ENCODE measurements around the gene PIGQ. TPM values are rescaled to one million over a fixed set of nuclear protein-coding genes. Genes with fewer than 3 reads are reported as not detected.
A peak's percentile ranks its signal among the peaks of the same experiment; 100 is the strongest.

Gene PIGQ
- total and polyA plus RNA-seq, 2 donors: 14.4 to 65.4 TPM

GRCh38 chr16:540645-541340 lies 29.0 kb upstream of the PIGQ start:
- Histone ChIP-seq H3K36me3 (ENCODE audit: control insufficient read depth in 2 of 2, insufficient read depth in 2 of 2, low read length in 1 of 2) (peaks cover 12 to 45% of the 10 kb centered on the region in 2 donors), H3K4me3 (ENCODE audit: low read length in 2 of 2) (no peak overlapping the region), H3K4me1 (ENCODE audit: control insufficient read depth in 2 of 2, insufficient read depth in 2 of 2, low read length in 2 of 2) (no peaks in the 10 kb centered on the region), H3K27me3 (ENCODE audit: control insufficient read depth in 2 of 2, insufficient read depth in 1 of 2, low read length in 1 of 2) (no peaks in the 10 kb centered on the region), H3K9me3 (ENCODE audit: control insufficient read depth in 2 of 2, insufficient read depth in 1 of 2, low read length in 1 of 2) (no peaks in the 10 kb centered on the region), H3K27ac (ENCODE audit: low read depth in 1 of 2, low read length in 1 of 2) (no peak overlapping the region)
- WGBS: 94% methylated on average over 29 of the region's 29 CpGs
- no peak for DNase-seq (ENCODE audit: low read depth in 6 of 9, low spot score in 9 of 9)

- H3K27ac ChIP-seq (ENCODE audit: low read depth in 1 of 2, low read length in 1 of 2): no peak overlapping the region
- H3K9me3 ChIP-seq (ENCODE audit: control insufficient read depth in 2 of 2, insufficient read depth in 1 of 2, low read length in 1 of 2): no peaks in the 10 kb centered on the region
- H3K27me3 ChIP-seq (ENCODE audit: control insufficient read depth in 2 of 2, insufficient read depth in 1 of 2, low read length in 1 of 2): no peaks in the 10 kb centered on the region
- 97% methylated on average over 51 of the region's 51 CpGs for WGBS
- H3K36me3 ChIP-seq (ENCODE audit: control insufficient read depth in 2 of 2, insufficient read depth in 2 of 2, low read length in 1 of 2): peaks cover 3 to 42% of the 10 kb centered on the region in 2 donors
- no peaks in the 10 kb centered on the region for H3K4me1 ChIP-seq (ENCODE audit: control insufficient read depth in 2 of 2, insufficient read depth in 2 of 2, low read length in 2 of 2)
- H3K4me3 ChIP-seq (ENCODE audit: low read length in 2 of 2): no peak overlapping the region
- DNase-seq (ENCODE audit: low read depth in 6 of 9, low spot score in 9 of 9): no peak
Observed at GRCh38 chr16:543301-544164, 26.2 kb upstream of the PIGQ start.

- WGBS: 96% methylated on average over 46 of the region's 46 CpGs
- Histone ChIP-seq H3K27me3 (ENCODE audit: control insufficient read depth in 2 of 2, insufficient read depth in 1 of 2, low read length in 1 of 2) (no peaks in the 10 kb centered on the region), H3K36me3 (ENCODE audit: control insufficient read depth in 2 of 2, insufficient read depth in 2 of 2, low read length in 1 of 2) (peaks cover 10 to 50% of the 10 kb centered on the region in 2 donors), H3K4me3 (ENCODE audit: low read length in 2 of 2) (no peak overlapping the region), H3K4me1 (ENCODE audit: control insufficient read depth in 2 of 2, insufficient read depth in 2 of 2, low read length in 2 of 2) (no peaks in the 10 kb centered on the region), H3K9me3 (ENCODE audit: control insufficient read depth in 2 of 2, insufficient read depth in 1 of 2, low read length in 1 of 2) (no peaks in the 10 kb centered on the region), H3K27ac (ENCODE audit: low read depth in 1 of 2, low read length in 1 of 2) (no peak overlapping the region)
- DNase-seq (ENCODE audit: low read depth in 6 of 9, low spot score in 9 of 9): no peak
Observed at GRCh38 chr16:544517-544916, 25.3 kb upstream of the PIGQ start.

- H3K9me3 ChIP-seq (ENCODE audit: control insufficient read depth in 2 of 2, insufficient read depth in 1 of 2, low read length in 1 of 2): peaks cover 0 to 1% of the 10 kb centered on the region in 2 donors
- DNase-seq (ENCODE audit: low read depth in 6 of 9, low spot score in 9 of 9): peak in 2 of 9 donors; percentile 22 to 35
- 80% methylated on average over 60 of the region's 60 CpGs for WGBS
- H3K27me3 ChIP-seq (ENCODE audit: control insufficient read depth in 2 of 2, insufficient read depth in 1 of 2, low read length in 1 of 2): no peaks in the 10 kb centered on the region
- peak overlapping the region in 1 of 2 donors; percentile 8 for H3K27ac ChIP-seq (ENCODE audit: low read depth in 1 of 2, low read length in 1 of 2)
- peaks cover 15 to 62% of the 10 kb centered on the region in 2 donors for H3K36me3 ChIP-seq (ENCODE audit: control insufficient read depth in 2 of 2, insufficient read depth in 2 of 2, low read length in 1 of 2)
- H3K4me1 ChIP-seq (ENCODE audit: control insufficient read depth in 2 of 2, insufficient read depth in 2 of 2, low read length in 2 of 2): no peaks in the 10 kb centered on the region
- no peak overlapping the region for H3K4me3 ChIP-seq (ENCODE audit: low read length in 2 of 2)
Observed at GRCh38 chr16:546909-547770, 22.6 kb upstream of the PIGQ start.

- no peak overlapping the region for H3K4me3 ChIP-seq (ENCODE audit: low read length in 2 of 2)
- 98% methylated on average over 21 of the region's 21 CpGs for WGBS
- no peaks in the 10 kb centered on the region for H3K27me3 ChIP-seq (ENCODE audit: control insufficient read depth in 2 of 2, insufficient read depth in 1 of 2, low read length in 1 of 2)
- no peak for DNase-seq (ENCODE audit: low read depth in 6 of 9, low spot score in 9 of 9)
- H3K4me1 ChIP-seq (ENCODE audit: control insufficient read depth in 2 of 2, insufficient read depth in 2 of 2, low read length in 2 of 2): no peaks in the 10 kb centered on the region
- H3K27ac ChIP-seq (ENCODE audit: low read depth in 1 of 2, low read length in 1 of 2): no peak overlapping the region
- peaks cover 0 to 1% of the 10 kb centered on the region in 2 donors for H3K9me3 ChIP-seq (ENCODE audit: control insufficient read depth in 2 of 2, insufficient read depth in 1 of 2, low read length in 1 of 2)
- peaks cover 19 to 75% of the 10 kb centered on the region in 2 donors for H3K36me3 ChIP-seq (ENCODE audit: control insufficient read depth in 2 of 2, insufficient read depth in 2 of 2, low read length in 1 of 2)
Observed at GRCh38 chr16:548586-548985, 21.2 kb upstream of the PIGQ start.

GRCh38 chr16:549544-550263 lies 20.1 kb upstream of the PIGQ start:
- Histone ChIP-seq H3K4me3 (ENCODE audit: low read length in 2 of 2) (no peak overlapping the region), H3K27me3 (ENCODE audit: control insufficient read depth in 2 of 2, insufficient read depth in 1 of 2, low read length in 1 of 2) (no peaks in the 10 kb centered on the region), H3K27ac (ENCODE audit: low read depth in 1 of 2, low read length in 1 of 2) (no peak overlapping the region), H3K4me1 (ENCODE audit: control insufficient read depth in 2 of 2, insufficient read depth in 2 of 2, low read length in 2 of 2) (no peaks in the 10 kb centered on the region), H3K9me3 (ENCODE audit: control insufficient read depth in 2 of 2, insufficient read depth in 1 of 2, low read length in 1 of 2) (peaks cover 0 to 1% of the 10 kb centered on the region in 2 donors), H3K36me3 (ENCODE audit: control insufficient read depth in 2 of 2, insufficient read depth in 2 of 2, low read length in 1 of 2) (peaks cover 22 to 86% of the 10 kb centered on the region in 2 donors)
- WGBS: 97% methylated on average over 54 of the region's 54 CpGs
- DNase-seq (ENCODE audit: low read depth in 6 of 9, low spot score in 9 of 9): no peak

GRCh38 chr16:551210-551609 lies 18.6 kb upstream of the PIGQ start:
- DNase-seq (ENCODE audit: low read depth in 6 of 9, low spot score in 9 of 9): no peak
- WGBS: 98% methylated on average over 28 of the region's 28 CpGs
- no peak overlapping the region for H3K27ac ChIP-seq (ENCODE audit: low read depth in 1 of 2, low read length in 1 of 2)

GRCh38 chr16:552171-552570 lies 17.6 kb upstream of the PIGQ start:
- DNase-seq (ENCODE audit: low read depth in 6 of 9, low spot score in 9 of 9): no peak

More at GRCh38 chr16:551210-551609, 18.6 kb upstream of the PIGQ start:
- Histone ChIP-seq H3K4me3 (ENCODE audit: low read length in 2 of 2) (no peak overlapping the region), H3K4me1 (ENCODE audit: control insufficient read depth in 2 of 2, insufficient read depth in 2 of 2, low read length in 2 of 2) (no peaks in the 10 kb centered on the region), H3K9me3 (ENCODE audit: control insufficient read depth in 2 of 2, insufficient read depth in 1 of 2, low read length in 1 of 2) (peaks cover 0 to 1% of the 10 kb centered on the region in 2 donors), H3K36me3 (ENCODE audit: control insufficient read depth in 2 of 2, insufficient read depth in 2 of 2, low read length in 1 of 2) (peaks cover 22 to 79% of the 10 kb centered on the region in 2 donors), H3K27me3 (ENCODE audit: control insufficient read depth in 2 of 2, insufficient read depth in 1 of 2, low read length in 1 of 2) (no peaks in the 10 kb centered on the region)

More at GRCh38 chr16:552171-552570, 17.6 kb upstream of the PIGQ start:
- no peak overlapping the region for H3K4me3 ChIP-seq (ENCODE audit: low read length in 2 of 2)
- WGBS: 98% methylated on average over 35 of the region's 35 CpGs
- H3K36me3 ChIP-seq (ENCODE audit: control insufficient read depth in 2 of 2, insufficient read depth in 2 of 2, low read length in 1 of 2): peaks cover 22 to 75% of the 10 kb centered on the region in 2 donors
- H3K9me3 ChIP-seq (ENCODE audit: control insufficient read depth in 2 of 2, insufficient read depth in 1 of 2, low read length in 1 of 2): peaks cover 0 to 1% of the 10 kb centered on the region in 2 donors
- H3K27ac ChIP-seq (ENCODE audit: low read depth in 1 of 2, low read length in 1 of 2): no peak overlapping the region
- no peaks in the 10 kb centered on the region for H3K4me1 ChIP-seq (ENCODE audit: control insufficient read depth in 2 of 2, insufficient read depth in 2 of 2, low read length in 2 of 2)
- H3K27me3 ChIP-seq (ENCODE audit: control insufficient read depth in 2 of 2, insufficient read depth in 1 of 2, low read length in 1 of 2): peaks cover 0 to 2% of the 10 kb centered on the region in 2 donors

Measured in thymus (tissue), 11 donors.